Measurements from ENCODE around the gene MED27.

Gene MED27

DNA sequence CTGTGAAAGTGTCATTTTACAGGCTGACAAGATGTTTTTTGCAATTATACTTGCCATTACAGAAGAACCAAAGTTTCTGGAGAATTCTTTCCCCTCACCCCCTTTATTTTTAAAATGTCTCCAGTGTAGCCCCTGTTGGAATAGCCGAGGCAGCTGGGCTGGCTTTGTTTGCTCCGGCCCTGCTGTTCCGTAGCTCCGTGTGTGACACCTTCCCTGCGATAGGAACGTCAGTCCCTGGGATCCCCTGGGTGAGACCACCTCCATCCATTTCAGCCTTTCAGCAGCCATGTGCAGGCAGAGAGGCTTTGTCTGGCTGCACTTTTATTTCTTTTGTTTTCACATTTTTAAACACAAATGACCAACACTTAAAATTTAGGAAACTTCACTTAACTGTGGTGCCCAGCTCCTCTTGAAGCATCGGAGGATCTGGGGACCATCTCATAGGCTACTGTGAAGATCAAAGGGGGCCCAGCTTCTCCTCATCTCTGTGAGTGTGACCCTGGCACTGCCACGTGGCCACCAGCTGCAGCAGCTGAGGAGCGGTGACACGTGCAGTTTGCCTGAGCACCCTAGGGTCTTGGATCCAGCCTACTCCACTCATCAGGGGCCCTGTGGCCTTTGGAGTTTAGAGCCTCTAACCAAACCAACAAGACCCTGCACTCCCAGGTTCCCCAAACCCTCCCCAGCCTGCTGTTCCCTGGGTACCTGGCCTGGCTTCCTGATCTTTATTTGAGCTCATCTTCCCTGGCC lies 214.0 kb downstream of the MED27 start:
- TF ChIP-seq, protein P1, sequence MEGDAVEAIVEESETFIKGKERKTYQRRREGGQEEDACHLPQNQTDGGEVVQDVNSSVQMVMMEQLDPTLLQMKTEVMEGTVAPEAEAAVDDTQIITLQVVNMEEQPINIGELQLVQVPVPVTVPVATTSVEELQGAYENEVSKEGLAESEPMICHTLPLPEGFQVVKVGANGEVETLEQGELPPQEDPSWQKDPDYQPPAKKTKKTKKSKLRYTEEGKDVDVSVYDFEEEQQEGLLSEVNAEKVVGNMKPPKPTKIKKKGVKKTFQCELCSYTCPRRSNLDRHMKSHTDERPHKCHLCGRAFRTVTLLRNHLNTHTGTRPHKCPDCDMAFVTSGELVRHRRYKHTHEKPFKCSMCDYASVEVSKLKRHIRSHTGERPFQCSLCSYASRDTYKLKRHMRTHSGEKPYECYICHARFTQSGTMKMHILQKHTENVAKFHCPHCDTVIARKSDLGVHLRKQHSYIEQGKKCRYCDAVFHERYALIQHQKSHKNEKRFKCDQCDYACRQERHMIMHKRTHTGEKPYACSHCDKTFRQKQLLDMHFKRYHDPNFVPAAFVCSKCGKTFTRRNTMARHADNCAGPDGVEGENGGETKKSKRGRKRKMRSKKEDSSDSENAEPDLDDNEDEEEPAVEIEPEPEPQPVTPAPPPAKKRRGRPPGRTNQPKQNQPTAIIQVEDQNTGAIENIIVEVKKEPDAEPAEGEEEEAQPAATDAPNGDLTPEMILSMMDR (IDR thresholded peaks at IDR 0.05; ENCODE audit: low read length, missing control alignments), result no peak
- DNase-seq (ENCODE audit: low read depth), result no peak
- no peak overlapping the region for H3K4me3 ChIP-seq (replicated peaks; ENCODE audit: low read depth, low read length)

DNA sequence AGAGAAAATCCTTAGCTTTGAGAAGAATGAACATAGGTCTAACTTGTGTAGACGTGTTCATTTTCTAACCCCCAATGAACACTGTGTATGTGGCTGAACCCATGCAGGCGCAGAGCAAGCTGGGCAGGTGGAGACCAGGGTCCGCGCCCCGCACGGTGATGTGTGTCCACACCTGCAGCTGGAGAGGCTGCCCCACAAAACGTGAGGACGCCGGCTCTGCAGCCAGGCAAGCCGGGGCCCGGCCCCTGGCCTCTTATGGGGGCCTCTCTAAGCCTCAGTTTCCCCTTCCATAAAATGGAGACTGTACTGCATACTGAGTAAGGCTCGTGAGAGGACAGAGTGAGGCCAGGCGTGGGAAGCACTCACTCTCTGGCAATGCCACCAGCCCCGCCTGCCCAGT lies 215.1 kb downstream of the MED27 start:
- TF ChIP-seq, protein P1 (IDR thresholded peaks at IDR 0.05; ENCODE audit: low read length, missing control alignments), result no peak
- DNase-seq (ENCODE audit: low read depth), result no peak
- H3K4me3 ChIP-seq (replicated peaks; ENCODE audit: low read depth, low read length), result no peak overlapping the region

DNA sequence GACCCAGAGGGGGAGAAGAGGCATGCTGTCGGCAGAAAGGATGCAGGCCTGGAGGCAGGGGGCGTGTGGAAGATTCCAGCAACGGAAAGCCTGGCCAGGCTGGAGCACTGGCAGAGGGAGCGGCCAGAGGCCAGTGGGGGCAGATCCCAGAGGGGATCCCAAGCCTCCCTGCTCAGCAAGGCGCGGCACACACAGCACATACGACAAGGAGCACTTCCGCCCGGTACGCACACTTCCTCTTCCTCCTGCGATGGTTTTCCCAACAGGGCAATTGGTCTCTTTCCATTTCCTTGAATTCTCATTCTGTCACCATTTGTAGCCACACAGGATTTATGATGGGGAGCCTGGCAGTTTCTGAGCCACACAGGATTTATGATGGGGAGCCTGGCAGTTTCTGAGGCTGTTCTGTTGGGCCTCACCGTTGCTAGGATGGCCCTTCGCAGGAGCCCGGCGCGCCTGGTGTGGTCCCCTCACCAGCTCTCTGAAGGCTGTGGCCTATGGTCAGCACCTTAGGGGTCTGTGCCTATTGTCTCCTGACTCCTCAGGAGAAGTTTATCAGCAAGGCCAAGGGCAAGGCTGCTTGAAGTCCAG lies 216.3 kb downstream of the MED27 start:
- TF ChIP-seq, protein P1 (IDR thresholded peaks at IDR 0.05; ENCODE audit: low read length, missing control alignments), result no peak
- no peak for DNase-seq (ENCODE audit: low read depth)
- no peak overlapping the region for H3K4me3 ChIP-seq (replicated peaks; ENCODE audit: low read depth, low read length)

DNA sequence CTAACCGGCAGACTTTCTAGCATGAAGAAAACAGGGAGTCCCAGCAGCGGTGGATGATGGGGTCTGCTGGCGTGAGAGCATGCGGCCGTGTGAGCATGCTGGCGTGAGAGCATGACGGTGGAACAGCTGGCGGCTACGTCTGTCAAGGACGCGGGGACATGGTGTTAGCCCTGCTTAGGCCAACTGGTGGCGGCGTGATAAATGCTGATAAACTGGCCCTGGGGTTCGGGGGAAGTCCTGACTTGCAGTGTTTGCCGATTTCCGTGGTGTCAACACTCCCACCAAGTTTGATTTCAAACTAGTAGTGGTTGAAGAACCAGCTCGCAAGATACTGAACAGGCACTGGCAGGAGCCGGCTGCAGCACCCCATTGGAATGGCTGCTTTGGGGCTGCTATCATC lies 217.4 kb downstream of the MED27 start:
- no peak overlapping the region for H3K4me3 ChIP-seq (replicated peaks; ENCODE audit: low read depth, low read length)
- TF ChIP-seq, protein P1 (IDR thresholded peaks at IDR 0.05; ENCODE audit: low read length, missing control alignments), result no peak

DNA sequence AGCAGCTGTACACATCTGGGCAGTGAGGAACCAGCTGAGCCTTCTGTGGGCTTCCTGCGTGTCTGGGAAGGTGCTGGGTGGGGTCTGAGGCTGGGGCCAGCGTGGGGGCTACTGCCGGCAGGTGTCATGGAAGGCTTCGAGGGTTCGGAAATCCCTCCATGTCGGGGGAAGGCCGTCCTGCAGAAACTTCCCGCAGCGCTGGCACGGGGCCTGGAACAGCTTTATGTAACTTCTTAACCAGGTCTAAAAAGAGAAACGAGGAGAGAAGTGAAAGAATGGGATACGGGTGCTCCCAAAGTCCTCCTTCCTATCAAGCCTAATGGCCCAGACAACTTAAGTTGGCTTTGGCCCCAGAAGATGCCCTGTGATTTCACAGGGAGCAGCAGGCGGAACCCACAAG lies 219.2 kb downstream of the MED27 start:
- H3K4me3 ChIP-seq (replicated peaks; ENCODE audit: low read depth, low read length), result no peak overlapping the region
- DNase-seq (ENCODE audit: low read depth), result no peak
- TF ChIP-seq, protein P1 (IDR thresholded peaks at IDR 0.05; ENCODE audit: low read length, missing control alignments), result no peak

More for the DNA sequence above, 217.4 kb downstream of the MED27 start:
- DNase-seq (ENCODE audit: low read depth), result no peak

DNA sequence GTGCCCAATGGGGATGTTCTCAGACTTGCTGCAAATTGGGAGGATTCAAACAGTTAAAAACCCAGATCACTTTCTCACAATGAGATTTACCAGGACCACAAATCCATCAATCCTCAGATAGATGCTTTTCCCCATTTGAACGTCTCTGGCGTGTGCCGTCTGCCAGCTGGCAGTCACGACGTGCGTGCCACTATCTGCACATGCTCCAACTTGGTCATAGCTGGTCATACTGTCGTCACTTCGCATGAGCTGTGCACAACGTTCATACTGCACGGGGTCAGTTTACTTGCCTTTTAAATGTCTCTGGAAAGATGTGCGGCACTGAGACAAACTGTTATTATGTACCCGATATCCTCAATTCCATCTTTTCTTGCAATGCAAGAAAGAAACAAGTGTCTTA lies 221.5 kb downstream of the MED27 start:
- DNase-seq (ENCODE audit: low read depth), result no peak
- no peak overlapping the region for H3K4me3 ChIP-seq (replicated peaks; ENCODE audit: low read depth, low read length)
- TF ChIP-seq, protein P1 (IDR thresholded peaks at IDR 0.05; ENCODE audit: low read length, missing control alignments), result no peak

DNA sequence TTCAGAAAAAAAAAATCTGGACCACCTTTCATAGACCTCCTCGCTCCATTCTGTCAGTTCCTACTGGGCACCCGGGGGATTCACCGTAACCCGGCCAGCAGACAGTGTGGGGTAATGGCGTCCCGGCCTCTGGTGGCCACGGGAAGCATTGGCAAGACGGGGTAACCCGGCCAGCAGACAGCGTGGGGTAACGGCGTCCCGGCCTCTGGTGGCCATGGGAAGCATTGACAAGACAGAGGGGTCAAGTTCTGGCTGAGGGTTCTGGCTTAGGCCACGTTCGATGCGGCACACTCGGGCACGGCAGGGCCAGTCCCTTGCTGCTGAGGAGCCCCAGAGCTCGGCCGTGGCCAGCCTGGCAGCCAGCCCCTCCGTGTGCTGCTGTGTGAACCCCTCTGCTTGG lies 223.6 kb downstream of the MED27 start:
- H3K4me3 ChIP-seq (replicated peaks; ENCODE audit: low read depth, low read length), result no peak overlapping the region
- TF ChIP-seq, protein P1 (IDR thresholded peaks at IDR 0.05; ENCODE audit: low read length, missing control alignments), result no peak

More for the DNA sequence above, 223.6 kb downstream of the MED27 start:
- DNase-seq (ENCODE audit: low read depth), result no peak

All from fibroblast of pulmonary artery (primary cell).